T-helper 1 cell treated with Interleukin-12 subunit alpha and Interleukin-12 subunit beta and Interleukin-4 antibody, amounts not matched to agents 30 μg/mL and 1 μg/mL, for 36 hours (primary cell): ENCODE measurements around the gene CDK14.
"Not testable (repeated sequence)": the region's sequence is repeated elsewhere in the genome, so short reads cannot be mapped to it uniquely, and the experiment has no call there.

ENCODE experiments used
- H3K27ac Mint-ChIP-seq: one replicate; pipeline ENCODE4 v1.8.0; 2021; ENCODE audit warnings: mild to moderate bottlenecking, mixed read lengths
- H3K27me3 Mint-ChIP-seq: one replicate; pipeline ENCODE4 v1.8.0; 2021; ENCODE audit warnings: low read depth, mixed read lengths
- H3K36me3 Mint-ChIP-seq: one replicate; pipeline ENCODE4 v1.8.0; 2021; ENCODE audit warnings: low read depth, mixed read lengths
- H3K4me1 Mint-ChIP-seq: one replicate; pipeline ENCODE4 v1.8.0; 2021; ENCODE audit warnings: low read depth, mixed read lengths
- H3K4me3 Mint-ChIP-seq: one replicate; pipeline ENCODE4 v1.8.0; 2021; ENCODE audit warnings: mild to moderate bottlenecking, moderate library complexity, mixed read lengths
- H3K9me3 Mint-ChIP-seq: one replicate; pipeline ENCODE4 v1.8.0; 2021; ENCODE audit warnings: mixed read lengths

The CDK14 gene

GRCh38 chr7:90639683-90640082 lies 43.6 kb downstream of the CDK14 start:
- peaks cover 12% of the 10 kb centered on the region for H3K9me3 Mint-ChIP-seq
- H3K27me3 Mint-ChIP-seq, H3K4me1 Mint-ChIP-seq, H3K36me3 Mint-ChIP-seq, H3K4me3 Mint-ChIP-seq, H3K27ac Mint-ChIP-seq: not testable (repeated sequence)

- no peak overlapping the region for H3K4me3 Mint-ChIP-seq
- no peaks in the 10 kb centered on the region for H3K36me3 Mint-ChIP-seq
- H3K27ac Mint-ChIP-seq = no peak overlapping the region
- no peaks in the 10 kb centered on the region for H3K27me3 Mint-ChIP-seq
- H3K9me3 Mint-ChIP-seq = peaks cover 12% of the 10 kb centered on the region
- no peaks in the 10 kb centered on the region for H3K4me1 Mint-ChIP-seq
Observed at GRCh38 chr7:90642978-90643377, 46.9 kb downstream of the CDK14 start.

- H3K4me1 Mint-ChIP-seq = no peaks in the 10 kb centered on the region
- H3K9me3 Mint-ChIP-seq = peaks cover 6% of the 10 kb centered on the region
- H3K27ac Mint-ChIP-seq = no peak overlapping the region
- H3K27me3 Mint-ChIP-seq = no peaks in the 10 kb centered on the region
- H3K36me3 Mint-ChIP-seq = no peaks in the 10 kb centered on the region
- no peak overlapping the region for H3K4me3 Mint-ChIP-seq
Observed at GRCh38 chr7:90645784-90646183, 49.7 kb downstream of the CDK14 start.

- H3K4me3 Mint-ChIP-seq = no peak overlapping the region
- H3K4me1 Mint-ChIP-seq = no peaks in the 10 kb centered on the region
- no peaks in the 10 kb centered on the region for H3K9me3 Mint-ChIP-seq
- no peaks in the 10 kb centered on the region for H3K27me3 Mint-ChIP-seq
- no peaks in the 10 kb centered on the region for H3K36me3 Mint-ChIP-seq
- no peak overlapping the region for H3K27ac Mint-ChIP-seq
Observed at GRCh38 chr7:90648107-90648506, 52.0 kb downstream of the CDK14 start.

- Mint-ChIP-seq H3K4me1 (no peaks in the 10 kb centered on the region), H3K4me3 (no peak overlapping the region), H3K27ac (no peak overlapping the region), H3K27me3 (no peaks in the 10 kb centered on the region), H3K36me3 (no peaks in the 10 kb centered on the region), H3K9me3 (no peaks in the 10 kb centered on the region)
Observed at GRCh38 chr7:90648834-90649233, 52.7 kb downstream of the CDK14 start.

GRCh38 chr7:90654718-90655427 lies 58.8 kb downstream of the CDK14 start:
- no peaks in the 10 kb centered on the region for H3K4me1 Mint-ChIP-seq
- no peaks in the 10 kb centered on the region for H3K36me3 Mint-ChIP-seq
- no peaks in the 10 kb centered on the region for H3K9me3 Mint-ChIP-seq
- no peak overlapping the region for H3K4me3 Mint-ChIP-seq
- H3K27ac Mint-ChIP-seq = no peak overlapping the region
- H3K27me3 Mint-ChIP-seq = no peaks in the 10 kb centered on the region

- Mint-ChIP-seq H3K27me3 (no peaks in the 10 kb centered on the region), H3K9me3 (no peaks in the 10 kb centered on the region), H3K4me3 (no peak overlapping the region)
Observed at GRCh38 chr7:90655566-90655965, 59.4 kb downstream of the CDK14 start.

GRCh38 chr7:90657481-90657880 lies 61.4 kb downstream of the CDK14 start:
- Mint-ChIP-seq H3K9me3 (no peaks in the 10 kb centered on the region), H3K36me3 (no peaks in the 10 kb centered on the region), H3K27ac (no peak overlapping the region), H3K27me3 (no peaks in the 10 kb centered on the region), H3K4me1 (no peaks in the 10 kb centered on the region), H3K4me3 (no peak overlapping the region)

More at GRCh38 chr7:90655566-90655965, 59.4 kb downstream of the CDK14 start:
- H3K36me3 Mint-ChIP-seq = no peaks in the 10 kb centered on the region
- H3K27ac Mint-ChIP-seq = no peak overlapping the region
- H3K4me1 Mint-ChIP-seq = no peaks in the 10 kb centered on the region

- Mint-ChIP-seq H3K4me1 (no peaks in the 10 kb centered on the region), H3K27ac (no peak overlapping the region), H3K27me3 (no peaks in the 10 kb centered on the region), H3K36me3 (no peaks in the 10 kb centered on the region), H3K9me3 (no peaks in the 10 kb centered on the region), H3K4me3 (no peak overlapping the region)
Observed at GRCh38 chr7:90660100-90660499, 64.0 kb downstream of the CDK14 start.

- Mint-ChIP-seq H3K4me1 (no peaks in the 10 kb centered on the region), H3K9me3 (no peaks in the 10 kb centered on the region), H3K36me3 (no peaks in the 10 kb centered on the region), H3K27me3 (no peaks in the 10 kb centered on the region), H3K4me3 (no peak overlapping the region), H3K27ac (no peak overlapping the region)
Observed at GRCh38 chr7:90660819-90661218, 64.7 kb downstream of the CDK14 start.

- H3K36me3 Mint-ChIP-seq = no peaks in the 10 kb centered on the region
- H3K9me3 Mint-ChIP-seq = no peaks in the 10 kb centered on the region
- H3K27me3 Mint-ChIP-seq = no peaks in the 10 kb centered on the region
- H3K4me1 Mint-ChIP-seq = no peaks in the 10 kb centered on the region
- H3K4me3 Mint-ChIP-seq = no peak overlapping the region
- no peak overlapping the region for H3K27ac Mint-ChIP-seq
Observed at GRCh38 chr7:90661290-90662151, 65.4 kb downstream of the CDK14 start.

GRCh38 chr7:90663176-90663575 lies 67.1 kb downstream of the CDK14 start:
- Mint-ChIP-seq H3K27ac (no peak overlapping the region), H3K4me1 (no peaks in the 10 kb centered on the region), H3K9me3 (no peaks in the 10 kb centered on the region), H3K4me3 (no peak overlapping the region), H3K36me3 (no peaks in the 10 kb centered on the region), H3K27me3 (no peaks in the 10 kb centered on the region)

- no peaks in the 10 kb centered on the region for H3K4me1 Mint-ChIP-seq
- H3K27ac Mint-ChIP-seq = no peak overlapping the region
- no peaks in the 10 kb centered on the region for H3K9me3 Mint-ChIP-seq
- no peaks in the 10 kb centered on the region for H3K36me3 Mint-ChIP-seq
- H3K27me3 Mint-ChIP-seq = no peaks in the 10 kb centered on the region
- H3K4me3 Mint-ChIP-seq = no peak overlapping the region
Observed at GRCh38 chr7:90666186-90666585, 70.1 kb downstream of the CDK14 start.

- Mint-ChIP-seq H3K9me3 (no peaks in the 10 kb centered on the region), H3K4me1 (no peaks in the 10 kb centered on the region), H3K27me3 (no peaks in the 10 kb centered on the region), H3K4me3 (no peak overlapping the region), H3K27ac (no peak overlapping the region), H3K36me3 (no peaks in the 10 kb centered on the region)
Observed at GRCh38 chr7:90668992-90669391, 72.9 kb downstream of the CDK14 start.

- H3K27me3 Mint-ChIP-seq = no peaks in the 10 kb centered on the region
- H3K4me1 Mint-ChIP-seq = no peaks in the 10 kb centered on the region
- H3K36me3 Mint-ChIP-seq = no peaks in the 10 kb centered on the region
- H3K9me3 Mint-ChIP-seq = no peaks in the 10 kb centered on the region
- H3K4me3 Mint-ChIP-seq = no peak overlapping the region
- no peak overlapping the region for H3K27ac Mint-ChIP-seq
Observed at GRCh38 chr7:90669492-90669891, 73.4 kb downstream of the CDK14 start.
